Mesenchymal stem cell (in vitro differentiated cells and primary cell): ENCODE results near the gene CEACAM8.
"Not testable (repeated sequence)": the region's sequence is repeated elsewhere in the genome, so short reads cannot be mapped to it uniquely, and the experiment has no call there.

Source experiments
- DNase-seq: peaks from one replicate; pipeline ENCODE4 v3.0.0-alpha.2; 2013
- H2AFZ ChIP-seq: one replicate; pipeline ENCODE4 v1.6.1; 2013; ENCODE audit warnings: low read depth, mild to moderate bottlenecking, control low read depth, inconsistent platforms, low read length, moderate library complexity
- H2AK5ac ChIP-seq: 2 replicates; pipeline ENCODE4 v1.6.1; 2013; ENCODE audit warnings: low read length, moderate library complexity, mild to moderate bottlenecking, inconsistent platforms; ENCODE audit not compliant: severe bottlenecking
- H2BK120ac ChIP-seq: one replicate; pipeline ENCODE4 v1.6.1; 2013; ENCODE audit warnings: low read depth, mild to moderate bottlenecking, inconsistent platforms, low read length, moderate library complexity
- H2BK12ac ChIP-seq, 2 experiments: one replicate each; pipeline ENCODE4 v1.6.1; 2013; ENCODE audit warnings: inconsistent platforms in 2 of 2, low read length in 2 of 2, mild to moderate bottlenecking in 2 of 2, moderate library complexity in 2 of 2, control low read depth in 1 of 2
- H2BK15ac ChIP-seq: one replicate; pipeline ENCODE4 v1.6.1; 2013; ENCODE audit warnings: mild to moderate bottlenecking, low read depth, inconsistent platforms; ENCODE audit not compliant: poor library complexity, severe bottlenecking
- H2BK5ac ChIP-seq: 2 replicates; pipeline ENCODE4 v1.6.1; 2013; ENCODE audit warnings: low read depth, mild to moderate bottlenecking, low read length, control low read depth, inconsistent platforms; ENCODE audit not compliant: poor library complexity, severe bottlenecking
- H3K14ac ChIP-seq, 2 experiments: one replicate each; pipeline ENCODE4 v1.6.1; 2013; ENCODE audit warnings: inconsistent platforms in 2 of 2, low read length in 2 of 2, control low read depth in 1 of 2, mild to moderate bottlenecking in 1 of 2, moderate library complexity in 1 of 2
- H3K18ac ChIP-seq, 2 experiments: one replicate each; pipeline ENCODE4 v1.6.1; 2013; ENCODE audit warnings: inconsistent platforms in 2 of 2, low read length in 2 of 2, control low read depth in 1 of 2, low read depth in 1 of 2, mild to moderate bottlenecking in 1 of 2
- H3K23ac ChIP-seq, 2 experiments: one replicate each; pipeline ENCODE4 v1.6.1; 2013; ENCODE audit warnings: inconsistent platforms in 2 of 2, low read length in 2 of 2, mild to moderate bottlenecking in 2 of 2, moderate library complexity in 2 of 2, control low read depth in 1 of 2
- H3K27ac ChIP-seq: 2 replicates; pipeline ENCODE4 v1.5.1; 2013; ENCODE audit warnings: mild to moderate bottlenecking, moderate library complexity, low read length, control low read depth, inconsistent platforms; ENCODE audit not compliant: poor library complexity, severe bottlenecking
- H3K27me3 ChIP-seq, 2 experiments: 2 replicates each; pipeline versions ENCODE4 v1.6.1 to v1.7.0; 2013; ENCODE audit warnings: low read length in 2 of 2, mild to moderate bottlenecking in 2 of 2, moderate library complexity in 2 of 2, control low read depth in 1 of 2, inconsistent platforms in 1 of 2; ENCODE audit not compliant: control insufficient read depth in 1 of 2, insufficient read depth in 1 of 2
- H3K36me3 ChIP-seq, 2 experiments: 2 replicates each; pipeline versions ENCODE4 v1.6.1 to v1.7.0; 2013; ENCODE audit warnings: low read length in 2 of 2, control low read depth in 1 of 2, inconsistent platforms in 1 of 2, low read depth in 1 of 2, mild to moderate bottlenecking in 1 of 2; ENCODE audit not compliant: insufficient read depth in 2 of 2, control insufficient read depth in 1 of 2
- H3K4ac ChIP-seq, 2 experiments: one replicate each; pipeline ENCODE4 v1.6.1; 2013; ENCODE audit warnings: inconsistent platforms in 2 of 2, low read length in 2 of 2, mild to moderate bottlenecking in 2 of 2, moderate library complexity in 2 of 2, control low read depth in 1 of 2, low read depth in 1 of 2
- H3K4me1 ChIP-seq: 2 replicates; pipeline ENCODE4 v1.6.1; 2013; ENCODE audit warnings: low read depth, low read length, control low read depth; ENCODE audit not compliant: control insufficient read depth, insufficient read depth
- H3K4me2 ChIP-seq: 2 replicates; pipeline ENCODE4 v1.6.1; 2013; ENCODE audit warnings: low read length, mild to moderate bottlenecking, inconsistent platforms; ENCODE audit not compliant: poor library complexity, severe bottlenecking
- H3K4me3 ChIP-seq, 2 experiments: 2 replicates each; pipeline versions ENCODE4 v1.5.1 to v1.7.0; 2013; ENCODE audit warnings: low read length in 2 of 2, mild to moderate bottlenecking in 2 of 2, control low read depth in 1 of 2, low read depth in 1 of 2; ENCODE audit not compliant: insufficient read depth in 1 of 2
- H3K79me1 ChIP-seq: replicated peaks from 2 replicates; pipeline ENCODE4 v1.6.1; 2013; ENCODE audit warnings: mild to moderate bottlenecking, control low read depth, low read length, inconsistent platforms; ENCODE audit not compliant: poor library complexity, severe bottlenecking
- H3K9ac ChIP-seq: 2 replicates; pipeline ENCODE4 v1.7.0; 2013; ENCODE audit warnings: mild to moderate bottlenecking, low read length, moderate library complexity
- H3K9me3 ChIP-seq: 2 replicates; pipeline ENCODE4 v1.7.0; 2013; ENCODE audit warnings: mild to moderate bottlenecking, low read length; ENCODE audit not compliant: control insufficient read depth
- H4K8ac ChIP-seq: one replicate; pipeline ENCODE4 v1.6.1; 2013; ENCODE audit warnings: inconsistent platforms, mild to moderate bottlenecking, low read length, moderate library complexity
- H4K91ac ChIP-seq: one replicate; pipeline ENCODE4 v1.6.1; 2013; ENCODE audit warnings: mild to moderate bottlenecking, low read length, inconsistent platforms
- WGBS: methylation state at CpG from one replicate; pipeline ENCODE4 v1.1.7; 2013; ENCODE audit warnings: mixed read lengths; 5-methylcytosine and 5-hydroxymethylcytosine counted together

CEACAM8 gene

DNA sequence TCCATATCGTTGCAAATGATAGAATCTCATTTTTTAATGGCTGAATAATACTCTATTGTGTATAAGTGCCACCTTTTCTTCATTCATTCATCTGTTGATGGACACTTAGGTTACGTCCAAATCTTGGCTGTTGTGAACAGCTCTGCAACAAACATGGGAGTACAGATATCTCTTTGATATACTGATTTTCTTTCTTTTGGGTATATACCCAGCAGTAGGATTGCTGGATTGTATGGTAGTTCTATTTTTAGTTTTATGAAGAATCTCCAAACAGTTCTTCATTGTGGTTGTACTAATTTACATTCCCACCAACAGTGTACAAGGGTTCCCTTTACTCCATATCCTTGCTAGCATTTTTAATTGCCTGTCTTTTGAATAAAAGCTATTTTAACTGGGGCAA lies 59.4 kb downstream of the CEACAM8 start:
- not testable (repeated sequence) for H3K4me3 ChIP-seq, H3K4ac ChIP-seq, H2BK5ac ChIP-seq, H2AK5ac ChIP-seq, H3K18ac ChIP-seq, DNase-seq, H3K14ac ChIP-seq, H2AFZ ChIP-seq, H4K91ac ChIP-seq, H3K36me3 ChIP-seq, H3K27ac ChIP-seq, H4K8ac ChIP-seq, H3K23ac ChIP-seq, H2BK15ac ChIP-seq, H3K79me1 ChIP-seq, H2BK120ac ChIP-seq, H3K9ac ChIP-seq, H2BK12ac ChIP-seq, H3K4me2 ChIP-seq, H3K4me1 ChIP-seq, H3K9me3 ChIP-seq
- peaks cover 0 to 73% of the 10 kb centered on the region in 2 experiments for H3K27me3 ChIP-seq
- WGBS, result 67% methylated on average over 1 of the region's 2 CpGs

DNA sequence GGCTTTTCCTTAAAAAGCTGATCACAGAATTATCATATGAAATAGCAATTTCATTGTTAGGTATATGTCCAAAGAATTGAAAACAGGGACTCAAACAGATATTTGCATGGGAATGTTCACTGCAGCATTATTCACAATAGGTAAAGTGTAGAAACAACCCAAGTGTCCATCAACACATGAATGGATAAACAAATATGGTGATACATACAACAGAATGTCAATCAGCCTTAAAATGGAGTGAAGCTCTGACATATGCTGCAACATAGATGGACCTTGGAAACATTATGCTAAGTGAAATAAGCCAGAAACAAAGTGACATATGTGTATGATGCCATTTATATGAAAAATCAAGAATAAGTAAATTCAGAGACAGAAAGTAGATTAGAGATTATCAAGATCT lies 60.3 kb downstream of the CEACAM8 start:
- no peak overlapping the region for H3K4me3 ChIP-seq
- peaks cover 0 to 68% of the 10 kb centered on the region in 2 experiments for H3K27me3 ChIP-seq
- no peaks in the 10 kb centered on the region for H3K79me1 ChIP-seq
- H2BK15ac ChIP-seq, result no peak overlapping the region
- H3K4ac ChIP-seq, result no peak overlapping the region
- H3K14ac ChIP-seq, result no peak overlapping the region
- no peak overlapping the region for H2BK120ac ChIP-seq
- H3K4me2 ChIP-seq, result no peak overlapping the region
- no peak overlapping the region for H2AFZ ChIP-seq
- H4K8ac ChIP-seq, result no peak overlapping the region
- no peaks in the 10 kb centered on the region for H3K4me1 ChIP-seq
- no peak for DNase-seq
- H2BK5ac ChIP-seq, result no peak overlapping the region
- no peaks in the 10 kb centered on the region for H3K9me3 ChIP-seq
- no peak overlapping the region for H4K91ac ChIP-seq
- H3K36me3 ChIP-seq, result no peaks in the 10 kb centered on the region
- no peak overlapping the region for H2BK12ac ChIP-seq
- no peak overlapping the region for H3K18ac ChIP-seq
- no peak overlapping the region for H3K9ac ChIP-seq
- no peak overlapping the region for H2AK5ac ChIP-seq
- no peak overlapping the region for H3K23ac ChIP-seq
- H3K27ac ChIP-seq, result no peak overlapping the region

DNA sequence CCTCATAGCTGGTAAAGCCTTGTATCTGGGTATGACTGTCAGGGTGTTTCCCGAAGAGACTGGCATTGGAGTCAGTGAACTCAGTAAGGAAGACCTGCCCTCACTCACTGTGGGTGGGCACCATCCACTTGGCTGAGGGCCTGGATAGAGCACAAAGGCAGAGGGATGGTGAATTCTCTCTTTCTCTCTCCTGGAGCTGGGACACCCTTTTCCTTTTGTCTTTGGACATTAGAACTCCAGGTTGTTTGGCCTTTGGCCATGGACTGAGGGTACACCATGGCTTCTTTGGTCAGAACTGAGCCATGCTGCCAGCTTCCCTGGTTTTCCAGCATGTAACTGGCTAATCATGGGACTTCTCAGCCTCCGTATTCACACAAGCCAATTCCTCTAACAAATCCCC lies 61.8 kb downstream of the CEACAM8 start:
- no peak overlapping the region for H3K14ac ChIP-seq

DNA sequence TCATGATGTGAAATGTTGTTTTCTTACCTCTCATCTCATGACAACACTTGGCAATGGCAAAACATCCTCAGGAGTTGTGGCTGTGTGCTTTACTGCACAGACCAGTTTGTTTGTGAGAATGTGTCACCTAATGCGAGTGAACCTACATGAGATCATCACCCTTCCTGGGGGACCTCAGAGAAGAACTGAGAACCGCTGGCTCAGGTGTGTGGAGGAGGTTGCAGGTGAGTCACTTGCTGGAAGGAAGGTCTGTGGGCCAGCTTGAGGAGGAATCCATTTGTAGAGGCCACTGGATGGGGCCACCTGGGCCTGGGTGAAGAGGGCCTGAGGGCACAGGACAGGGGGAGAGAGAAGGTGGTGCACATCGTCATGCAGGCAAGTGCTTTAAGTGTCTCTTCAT lies 63.4 kb downstream of the CEACAM8 start:
- no peak overlapping the region for H3K4me2 ChIP-seq
- H3K18ac ChIP-seq, result no peak overlapping the region
- no peak for DNase-seq
- no peaks in the 10 kb centered on the region for H3K79me1 ChIP-seq
- H3K27me3 ChIP-seq, result peaks cover 4 to 71% of the 10 kb centered on the region in 2 experiments
- H3K4me1 ChIP-seq, result peaks cover 3% of the 10 kb centered on the region
- H4K8ac ChIP-seq, result no peak overlapping the region
- H2AK5ac ChIP-seq, result no peak overlapping the region
- H2BK5ac ChIP-seq, result no peak overlapping the region
- no peak overlapping the region for H2BK12ac ChIP-seq
- H2AFZ ChIP-seq, result no peak overlapping the region
- H3K36me3 ChIP-seq, result no peaks in the 10 kb centered on the region
- H3K27ac ChIP-seq, result no peak overlapping the region
- no peak overlapping the region for H3K4me3 ChIP-seq
- H3K14ac ChIP-seq, result no peak overlapping the region
- no peak overlapping the region for H2BK120ac ChIP-seq
- 70% methylated on average over 2 of the region's 3 CpGs for WGBS
- no peaks in the 10 kb centered on the region for H3K9me3 ChIP-seq
- no peak overlapping the region for H3K23ac ChIP-seq
- no peak overlapping the region for H3K9ac ChIP-seq
- H4K91ac ChIP-seq, result no peak overlapping the region
- no peak overlapping the region for H3K4ac ChIP-seq
- H2BK15ac ChIP-seq, result no peak overlapping the region

More for the DNA sequence above, 61.8 kb downstream of the CEACAM8 start:
- no peak overlapping the region for H4K91ac ChIP-seq
- no peak overlapping the region for H2AK5ac ChIP-seq
- H3K4ac ChIP-seq, result no peak overlapping the region
- H3K4me3 ChIP-seq, result no peak overlapping the region
- peaks cover 3% of the 10 kb centered on the region for H3K4me1 ChIP-seq
- peaks cover 0 to 70% of the 10 kb centered on the region in 2 experiments for H3K27me3 ChIP-seq
- H3K36me3 ChIP-seq, result no peaks in the 10 kb centered on the region
- H3K27ac ChIP-seq, result no peak overlapping the region
- no peaks in the 10 kb centered on the region for H3K9me3 ChIP-seq
- H2AFZ ChIP-seq, result no peak overlapping the region
- H2BK5ac ChIP-seq, result no peak overlapping the region
- DNase-seq, result no peak
- no peak overlapping the region for H3K9ac ChIP-seq
- no peak overlapping the region for H2BK15ac ChIP-seq
- H3K23ac ChIP-seq, result no peak overlapping the region
- H2BK120ac ChIP-seq, result no peak overlapping the region
- WGBS, result 78% methylated on average over 2 of the region's 2 CpGs
- H4K8ac ChIP-seq, result no peak overlapping the region
- H3K79me1 ChIP-seq, result no peaks in the 10 kb centered on the region
- H3K4me2 ChIP-seq, result no peak overlapping the region
- H3K18ac ChIP-seq, result no peak overlapping the region
- H2BK12ac ChIP-seq, result no peak overlapping the region
